K562 (cell line): ENCODE measurements around the gene KIFC3. TPM values are rescaled to one million over a fixed set of nuclear protein-coding genes. Genes with fewer than 3 reads are reported as not detected.

Experiments
- ATAC-seq: fragments of 200-7000 bp; cut with Tn5 transposase; 3 replicates; pipeline ENCODE4 v1.9.1; 2020; ENCODE audit warnings: moderate library complexity
- BruUV-seq: library from RNA; stranded (reverse); fragments of 400-500 nt; replicated peaks from 2 replicates; lab custom pipeline; 2021; lab: Mats Ljungman, UMichigan
- CTCF ChIA-PET: fragments of 300-600 bp; formaldehyde crosslinking; extraction: SDS; loops from one replicate; lab custom pipeline; 2021; ENCODE audit warnings: low intra/inter-chr PET ratio; lab: Yijun Ruan, JAX
- POLR2A ChIA-PET: fragments of 300-600, 350-650 bp; sonication (Branson Sonifier 250); formaldehyde crosslinking; extraction: SDS; loops from one replicate; lab custom pipeline; 2021; ENCODE audit warnings: antibody characterized with exemption, inconsistent platforms; lab: Yijun Ruan, JAX
- DNase-seq, 4 experiments: peaks; one replicate each; pipeline versions ENCODE4 v3.0.0 to v3.0.0-alpha.2; 2011 to 2018; ENCODE audit warnings: low spot score in 3 of 4, mixed read lengths in 3 of 4; ENCODE audit errors: extremely low read depth in 1 of 4
- FAIRE-seq: peaks from 2 replicates; lab custom pipeline; 2011; peaks lifted over from hg19 to GRCh38; lab: Jason Lieb, UNC
- H2AFZ ChIP-seq: 2 replicates; pipeline ENCODE4 v1.6.0; 2011; ENCODE audit warnings: low read depth, low read length, control low read depth, inconsistent platforms
- H3K27ac ChIP-seq: fragments of 200-600 bp; 3 replicates; pipeline ENCODE4 v1.8.0; 2011; ENCODE audit warnings: low read depth, mild to moderate bottlenecking, control low read depth, inconsistent platforms, low read length, moderate library complexity, mixed read lengths; ENCODE audit errors: extremely low read depth
- H3K27me3 ChIP-seq, 2 experiments: fragments of 300-600 bp in 1 of 2; 2 replicates in 1 of 2; 3 replicates in 1 of 2; pipeline versions ENCODE4 v1.6.0 to v1.8.0; 2011; ENCODE audit warnings: inconsistent platforms in 2 of 2, low read length in 2 of 2, mild to moderate bottlenecking in 1 of 2, mixed read lengths in 1 of 2, moderate library complexity in 1 of 2; ENCODE audit not compliant: control insufficient read depth in 2 of 2, insufficient read depth in 2 of 2
- H3K36me3 ChIP-seq: fragments of 300-600 bp; 3 replicates; pipeline ENCODE4 v1.8.0; 2011; ENCODE audit warnings: mild to moderate bottlenecking, low read length, inconsistent platforms; ENCODE audit not compliant: control insufficient read depth, insufficient read depth
- H3K4me1 ChIP-seq, 2 experiments: fragments of 200-600 bp in 1 of 2; replicated peaks in 1 of 2; 2 replicates in 1 of 2; 3 replicates in 1 of 2; pipeline versions ENCODE4 v1.5.1 to v1.8.0; 2011; ENCODE audit warnings: inconsistent platforms in 2 of 2, low read length in 2 of 2, mild to moderate bottlenecking in 1 of 2, mixed read lengths in 1 of 2, moderate library complexity in 1 of 2; ENCODE audit not compliant: control insufficient read depth in 2 of 2, insufficient read depth in 2 of 2
- H3K4me2 ChIP-seq: 2 replicates; pipeline ENCODE4 v1.6.1; 2011; ENCODE audit warnings: low read length, control low read depth, inconsistent platforms, mixed read lengths; ENCODE audit not compliant: insufficient read depth
- H3K4me3 ChIP-seq: fragments of 200-600 bp; sonication (generic), shearing (Covaris generic); 2 replicates; pipeline ENCODE4 v1.5.1; 2016; ENCODE audit warnings: control low read depth, inconsistent platforms
- H3K79me2 ChIP-seq: fragments of 200-600 bp; 3 replicates; pipeline ENCODE4 v1.8.0; 2011; ENCODE audit warnings: low read length, inconsistent platforms; ENCODE audit not compliant: control insufficient read depth, insufficient read depth
- H3K9ac ChIP-seq, 2 experiments: 2 replicates each; pipeline versions ENCODE4 v1.6.0 to v1.6.1; 2011; ENCODE audit warnings: low read depth in 2 of 2, low read length in 2 of 2, control low read depth in 1 of 2, inconsistent platforms in 1 of 2, mild to moderate bottlenecking in 1 of 2, mixed read lengths in 1 of 2; ENCODE audit not compliant: insufficient read depth in 1 of 2
- H3K9me1 ChIP-seq: one replicate; pipeline ENCODE4 v1.6.0; 2011; ENCODE audit warnings: inconsistent platforms, mild to moderate bottlenecking, low read length, moderate library complexity; ENCODE audit not compliant: control insufficient read depth, insufficient read depth
- H3K9me3 ChIP-seq: replicated peaks from 2 replicates; pipeline ENCODE4 v1.5.1; 2011; ENCODE audit warnings: low read depth, low read length, inconsistent platforms; ENCODE audit not compliant: control insufficient read depth, insufficient read depth
- H4K20me1 ChIP-seq: replicated peaks from 2 replicates; pipeline ENCODE4 v1.6.1; 2011; ENCODE audit warnings: low read length, inconsistent platforms, mixed read lengths; ENCODE audit not compliant: control insufficient read depth, insufficient read depth
- GABPA ChIP-seq: fragments of 200-800 bp; sonication (Bioruptor generic); conservative IDR thresholded peaks from 2 replicates; pipeline ENCODE4 v1.6.1; 2016; ENCODE audit warnings: low read depth, missing genetic modification characterization, missing compliant biosample characterization
- MYC ChIP-seq, 2 experiments: fragments of 250-450 bp in 1 of 2; sonication (Bioruptor Pico) in 1 of 2; IDR thresholded peaks; 2 replicates each; pipeline versions ENCODE4 v1.5.1 to v1.6.1; 2012 to 2021; ENCODE audit warnings: low read depth in 2 of 2, borderline replicate concordance in 1 of 2, improper control_type of control experiment in 1 of 2, low read length in 1 of 2, mild to moderate bottlenecking in 1 of 2, moderate library complexity in 1 of 2
- SAP30 ChIP-seq: fragments of 200-600 bp; sonication (generic); IDR thresholded peaks from 2 replicates; pipeline ENCODE4 v1.6.1; 2012; ENCODE audit warnings: borderline replicate concordance, low read depth, mild to moderate bottlenecking, moderate library complexity, low read length, control low read depth, inconsistent platforms; ENCODE audit not compliant: insufficient read depth, poor library complexity, severe bottlenecking
- SMAD4 ChIP-seq: fragments of 250-450 bp; sonication (Bioruptor Pico); conservative IDR thresholded peaks from 2 replicates; pipeline ENCODE4 v1.8.0; 2021; ENCODE audit warnings: inconsistent platforms, mild to moderate bottlenecking, moderate library complexity
- SMARCA4 ChIP-seq: fragments of 450-650 bp; IDR thresholded peaks from 2 replicates; pipeline ENCODE4 v1.6.1; 2016
- SMC3 ChIP-seq: conservative IDR thresholded peaks from 2 replicates; pipeline ENCODE4 v1.6.1; 2011; ENCODE audit warnings: low read depth, low read length, improper control_type of control experiment; ENCODE audit not compliant: insufficient read depth
- ZNF347 ChIP-seq: fragments of 450-650 bp; formaldehyde crosslinking; IDR thresholded peaks from 2 replicates; pipeline ENCODE4 v1.4.0; 2020; ENCODE audit warnings: low read depth, mild to moderate bottlenecking, moderate library complexity
- ZNF785 ChIP-seq: fragments of 250-450 bp; sonication (Bioruptor Pico); IDR thresholded peaks from 2 replicates; pipeline ENCODE4 v1.4.0; 2020; ENCODE audit warnings: mild to moderate bottlenecking
- WGBS: fragments of 100-300 bp; shearing (Covaris generic); methylation state at CpG from one replicate; pipeline ENCODE4 v1.1.6; 2016; ENCODE audit warnings: low coverage, mixed read lengths; ENCODE audit not compliant: insufficient coverage; ENCODE audit errors: missing lambda C conversion rate; 5-methylcytosine and 5-hydroxymethylcytosine counted together
- in situ Hi-C: fragments of 300-500 bp; cut with MboI; formaldehyde crosslinking; loops from 4 replicates; pipeline ENCODE4 v1.15.0; 2018; ENCODE audit warnings: inconsistent platforms, mixed read lengths
- intact Hi-C: fragments of 100-400 bp; cut with micrococcal nuclease; formaldehyde crosslinking; loops from 2 replicates; pipeline ENCODE4 v1.14.2; 2022
- polyA plus RNA-seq, 8 experiments: library from polyadenylated mRNA; depleted of rRNA in 4 of 8; stranded (reverse) in 5 of 8; unstranded in 3 of 8; fragments of >200 nt; fragmentation: Nextera tagmentation in 2 of 8; fragmentation: Illumina TruSeq in 1 of 8; extraction: Ambion mirVana in 2 of 8; extraction: Trizol in 1 of 8; gene quantifications; 2 replicates each; pipeline versions ENCODE4 v1.2.1 to v1.2.3, GENCODE V29; 2011 to 2014; ENCODE audit warnings: inconsistent platforms in 1 of 8, missing spikeins in 1 of 8
- total RNA-seq, 7 experiments: library from RNA; depleted of rRNA in 6 of 7; stranded (reverse); fragments of >200 nt in 6 of 7; fragmentation: Illumina TruSeq in 2 of 7; extraction: Trizol in 2 of 7; gene quantifications; 2 replicates each; pipeline versions ENCODE4 v1.2.1 to v1.2.3, GENCODE V29; 2011 to 2021; ENCODE audit warnings: low replicate concordance in 1 of 7
- TF ChIP-seq, protein P1 (sequence below): fragments of 250-450 bp; sonication (Bioruptor Pico); IDR thresholded peaks from 2 replicates; pipeline ENCODE4 v1.8.0; 2021; ENCODE audit warnings: moderate library complexity, mild to moderate bottlenecking, inconsistent platforms
- TF ChIP-seq, protein P2 (sequence below): fragments of 250-450 bp; sonication (Bioruptor Pico); IDR thresholded peaks from 2 replicates; pipeline ENCODE4 v1.4.0; 2020; ENCODE audit warnings: mild to moderate bottlenecking, moderate library complexity
- TF ChIP-seq, protein P3 (sequence below): conservative IDR thresholded peaks from 2 replicates; pipeline ENCODE4 v1.6.1; 2011; ENCODE audit warnings: low read depth, mild to moderate bottlenecking, low read length; ENCODE audit not compliant: control insufficient read depth
- TF ChIP-seq, protein P4 (sequence below), 3 experiments: IDR thresholded peaks in 2 of 3; conservative IDR thresholded peaks in 1 of 3; 2 replicates each; pipeline ENCODE4 v1.5.1; 2011 to 2012; ENCODE audit warnings: low read length in 3 of 3, mild to moderate bottlenecking in 3 of 3, control low read depth in 2 of 3, improper control_type of control experiment in 1 of 3, inconsistent platforms in 1 of 3, low read depth in 1 of 3, mixed read lengths in 1 of 3, moderate library complexity in 1 of 3; ENCODE audit not compliant: insufficient read depth in 2 of 3

Gene KIFC3
- total and polyA plus RNA-seq, 9 of the 15 experiments (the other 6 are each of a cell fraction or from before 2014, with no cell fraction given): 0.23 to 105 (median 26.2) TPM

DNA sequence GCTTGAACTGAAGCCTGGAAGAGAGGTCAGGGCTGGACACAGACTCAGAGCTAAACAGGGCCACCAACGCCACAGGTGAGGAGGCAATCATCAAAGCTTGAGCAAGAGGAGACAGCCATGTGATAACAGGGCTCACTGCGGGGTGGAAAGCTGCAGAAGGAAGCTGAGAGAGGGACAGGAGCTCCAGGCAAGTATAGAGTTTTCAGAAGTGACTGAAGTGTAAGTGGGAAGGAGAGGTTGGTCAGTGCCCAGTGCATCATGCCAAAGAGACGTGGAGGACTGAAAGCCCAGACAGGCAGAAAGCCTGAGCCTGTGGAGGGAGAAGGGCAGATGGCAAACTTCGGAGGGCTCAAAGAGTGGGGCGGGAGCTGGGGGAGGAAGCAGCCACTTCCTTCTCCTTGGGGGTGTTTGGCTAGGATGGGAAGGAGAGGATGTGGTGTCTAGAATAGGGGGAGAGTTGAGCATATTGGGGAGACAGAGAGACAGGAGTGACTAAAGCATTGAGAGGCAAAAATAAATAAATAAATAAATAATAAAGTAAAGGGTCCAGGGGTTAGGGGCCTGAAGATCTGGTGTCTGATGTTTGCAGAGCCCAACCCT, 2.6 kb downstream of the KIFC3 start:
- DNase-seq: peak in 1 of 4 experiments; percentile 54
- H3K9me3 ChIP-seq: no peaks in the 10 kb centered on the region
- peak overlapping the region; percentile 61; the same call in 1 of the 2 replicates for H3K4me3 ChIP-seq
- H4K20me1 ChIP-seq: peaks cover 4% of the 10 kb centered on the region; the same call in 1 of the 2 replicates
- peaks cover 47% of the 10 kb centered on the region for H3K79me2 ChIP-seq
- peaks cover 53 to 71% of the 10 kb centered on the region in 2 experiments for H3K4me1 ChIP-seq
- no peak overlapping the region for H2AFZ ChIP-seq
- H3K9me1 ChIP-seq: no peaks in the 10 kb centered on the region
- H3K27me3 ChIP-seq: no peaks in the 10 kb centered on the region
- CTCF ChIA-PET: no interaction called here
- peak overlapping the region; percentile 76 to 90; a peak in 3 of 4 replicates for H3K9ac ChIP-seq
- BruUV-seq: no TSS peak
- no peak for ATAC-seq
- peak; percentile 60 for FAIRE-seq
- peak overlapping the region; percentile 86 for H3K27ac ChIP-seq
- H3K4me2 ChIP-seq: peak overlapping the region; percentile 95
- POLR2A ChIA-PET: interaction anchor here (0.7 to 4.5 kb wide), 7 partner anchors 9 to 64 kb away, joined by 3 to 20 read pairs (median 3); partner anchors contain the start of gene KATNB1
- in situ Hi-C loops: no loop called here
- intact Hi-C loops: loop anchor here (2.0 kb wide), 1 partner anchor 59 kb away; no protein-coding TSS in a partner anchor
- peaks cover 45% of the 10 kb centered on the region for H3K36me3 ChIP-seq
- 15% methylated on average over 5 of the region's 5 CpGs for WGBS
- TF ChIP-seq, protein P1, sequence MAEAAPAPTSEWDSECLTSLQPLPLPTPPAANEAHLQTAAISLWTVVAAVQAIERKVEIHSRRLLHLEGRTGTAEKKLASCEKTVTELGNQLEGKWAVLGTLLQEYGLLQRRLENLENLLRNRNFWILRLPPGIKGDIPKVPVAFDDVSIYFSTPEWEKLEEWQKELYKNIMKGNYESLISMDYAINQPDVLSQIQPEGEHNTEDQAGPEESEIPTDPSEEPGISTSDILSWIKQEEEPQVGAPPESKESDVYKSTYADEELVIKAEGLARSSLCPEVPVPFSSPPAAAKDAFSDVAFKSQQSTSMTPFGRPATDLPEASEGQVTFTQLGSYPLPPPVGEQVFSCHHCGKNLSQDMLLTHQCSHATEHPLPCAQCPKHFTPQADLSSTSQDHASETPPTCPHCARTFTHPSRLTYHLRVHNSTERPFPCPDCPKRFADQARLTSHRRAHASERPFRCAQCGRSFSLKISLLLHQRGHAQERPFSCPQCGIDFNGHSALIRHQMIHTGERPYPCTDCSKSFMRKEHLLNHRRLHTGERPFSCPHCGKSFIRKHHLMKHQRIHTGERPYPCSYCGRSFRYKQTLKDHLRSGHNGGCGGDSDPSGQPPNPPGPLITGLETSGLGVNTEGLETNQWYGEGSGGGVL (CRISPR knock-in tag): no peak
- TF ChIP-seq SMC3 (no peak), MYC (IDR thresholded peaks at IDR 0.05; ENCODE audit: low read depth, low read length) (no peak), MYC (CRISPR knock-in tag; IDR thresholded peaks at IDR 0.05; ENCODE audit: borderline replicate concordance, low read depth) (0 out of 2 replicates have a peak, but pooled peaks have one; percentile 33), SMARCA4 (no peak), ZNF347 (CRISPR knock-in tag) (no peak), ZNF785 (no peak), SAP30 (no peak), SMAD4 (0 out of 2 replicates have a peak, but pooled peaks have one; percentile 6), GABPA (0 out of 2 replicates have a peak, but pooled peaks have one; percentile 4)
- TF ChIP-seq, protein P2, sequence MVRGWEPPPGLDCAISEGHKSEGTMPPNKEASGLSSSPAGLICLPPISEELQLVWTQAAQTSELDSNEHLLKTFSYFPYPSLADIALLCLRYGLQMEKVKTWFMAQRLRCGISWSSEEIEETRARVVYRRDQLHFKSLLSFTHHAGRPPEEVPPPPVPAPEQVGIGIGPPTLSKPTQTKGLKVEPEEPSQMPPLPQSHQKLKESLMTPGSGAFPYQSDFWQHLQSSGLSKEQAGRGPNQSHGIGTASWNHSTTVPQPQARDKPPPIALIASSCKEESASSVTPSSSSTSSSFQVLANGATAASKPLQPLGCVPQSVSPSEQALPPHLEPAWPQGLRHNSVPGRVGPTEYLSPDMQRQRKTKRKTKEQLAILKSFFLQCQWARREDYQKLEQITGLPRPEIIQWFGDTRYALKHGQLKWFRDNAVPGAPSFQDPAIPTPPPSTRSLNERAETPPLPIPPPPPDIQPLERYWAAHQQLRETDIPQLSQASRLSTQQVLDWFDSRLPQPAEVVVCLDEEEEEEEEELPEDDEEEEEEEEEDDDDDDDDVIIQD (CRISPR knock-in tag): no peak
- TF ChIP-seq, protein P3, sequence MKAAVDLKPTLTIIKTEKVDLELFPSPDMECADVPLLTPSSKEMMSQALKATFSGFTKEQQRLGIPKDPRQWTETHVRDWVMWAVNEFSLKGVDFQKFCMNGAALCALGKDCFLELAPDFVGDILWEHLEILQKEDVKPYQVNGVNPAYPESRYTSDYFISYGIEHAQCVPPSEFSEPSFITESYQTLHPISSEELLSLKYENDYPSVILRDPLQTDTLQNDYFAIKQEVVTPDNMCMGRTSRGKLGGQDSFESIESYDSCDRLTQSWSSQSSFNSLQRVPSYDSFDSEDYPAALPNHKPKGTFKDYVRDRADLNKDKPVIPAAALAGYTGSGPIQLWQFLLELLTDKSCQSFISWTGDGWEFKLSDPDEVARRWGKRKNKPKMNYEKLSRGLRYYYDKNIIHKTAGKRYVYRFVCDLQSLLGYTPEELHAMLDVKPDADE: no peak
- TF ChIP-seq, protein P4, sequence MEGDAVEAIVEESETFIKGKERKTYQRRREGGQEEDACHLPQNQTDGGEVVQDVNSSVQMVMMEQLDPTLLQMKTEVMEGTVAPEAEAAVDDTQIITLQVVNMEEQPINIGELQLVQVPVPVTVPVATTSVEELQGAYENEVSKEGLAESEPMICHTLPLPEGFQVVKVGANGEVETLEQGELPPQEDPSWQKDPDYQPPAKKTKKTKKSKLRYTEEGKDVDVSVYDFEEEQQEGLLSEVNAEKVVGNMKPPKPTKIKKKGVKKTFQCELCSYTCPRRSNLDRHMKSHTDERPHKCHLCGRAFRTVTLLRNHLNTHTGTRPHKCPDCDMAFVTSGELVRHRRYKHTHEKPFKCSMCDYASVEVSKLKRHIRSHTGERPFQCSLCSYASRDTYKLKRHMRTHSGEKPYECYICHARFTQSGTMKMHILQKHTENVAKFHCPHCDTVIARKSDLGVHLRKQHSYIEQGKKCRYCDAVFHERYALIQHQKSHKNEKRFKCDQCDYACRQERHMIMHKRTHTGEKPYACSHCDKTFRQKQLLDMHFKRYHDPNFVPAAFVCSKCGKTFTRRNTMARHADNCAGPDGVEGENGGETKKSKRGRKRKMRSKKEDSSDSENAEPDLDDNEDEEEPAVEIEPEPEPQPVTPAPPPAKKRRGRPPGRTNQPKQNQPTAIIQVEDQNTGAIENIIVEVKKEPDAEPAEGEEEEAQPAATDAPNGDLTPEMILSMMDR (IDR thresholded peaks at IDR 0.05 in 2 of 3, conservative IDR thresholded peaks at IDR 0.05 in 1 of 3; ENCODE audit: insufficient read depth in 2 of 3, low read depth in 1 of 3, low read length in 3 of 3): no peak
